Body of pancreas (tissue), 4 donors: ENCODE data around the gene RBM47. TPM values are rescaled to one million over a fixed set of nuclear protein-coding genes. Genes with fewer than 3 reads are reported as not detected.

Experiments used
- ATAC-seq: fragments of 150-250 bp; one replicate; pipeline ENCODE4 v1.9.1; 2016
- DNase-seq, 4 donors: peaks; one replicate each; pipeline ENCODE4 v3.0.0-alpha.2; 2019
- H3K27ac ChIP-seq, 4 donors: fragments of 200-600 bp; sonication (generic); 1 replicate in 3 of 4; 2 replicates in 1 of 4; pipeline versions ENCODE4 v1.5.1 to v1.6.1; 2016 to 2019; ENCODE audit warnings: mild to moderate bottlenecking in 1 of 4, mixed read lengths in 1 of 4, moderate library complexity in 1 of 4
- H3K27me3 ChIP-seq, 2 donors: fragments of 200-600 bp; sonication (generic); one replicate each; pipeline ENCODE4 v1.6.0; 2016; ENCODE audit warnings: mild to moderate bottlenecking in 1 of 2
- H3K36me3 ChIP-seq, 2 donors: fragments of 200-600 bp; sonication (generic); replicated peaks in 1 of 2; 2 replicates each; pipeline ENCODE4 v1.5.1; 2016; ENCODE audit warnings: low read depth in 2 of 2; ENCODE audit not compliant: insufficient read depth in 1 of 2
- H3K4me1 ChIP-seq: fragments of 200-600 bp; sonication (generic); one replicate; pipeline ENCODE4 v1.6.0; 2016
- H3K4me3 ChIP-seq, 2 donors: fragments of 200-600 bp; sonication (generic); 1 replicate in 1 of 2; 2 replicates in 1 of 2; pipeline ENCODE4 v1.5.1; 2016 to 2019
- H3K9me3 ChIP-seq, 3 donors: fragments of 200-600 bp; sonication (generic); 1 replicate in 2 of 3; 2 replicates in 1 of 3; pipeline ENCODE4 v1.5.1; 2016
- CTCF ChIP-seq, 7 experiments: fragments of 450-650 bp in 4 of 7; fragments of 200-600 bp in 3 of 7; sonication (generic) in 3 of 7; IDR thresholded peaks; one replicate each; pipeline ENCODE4 v1.5.1; 2016 to 2019; ENCODE audit warnings: antibody characterized with exemption in 7 of 7
- POLR2A ChIP-seq, 3 donors: fragments of 450-650 bp; IDR thresholded peaks; one replicate each; pipeline ENCODE4 v1.6.1; 2016; ENCODE audit warnings: antibody characterized with exemption in 3 of 3, mild to moderate bottlenecking in 2 of 3
- WGBS, 2 donors: methylation state at CpG; one replicate each; pipeline ENCODE4 v1.1.5; 2017; 5-methylcytosine and 5-hydroxymethylcytosine counted together
- intact Hi-C: fragments of 100-400 bp; cut with DNase I; formaldehyde crosslinking; loops from one replicate; pipeline ENCODE4 v1.15.1; 2023
- total RNA-seq, 2 donors: library from RNA; depleted of rRNA; stranded (reverse); fragments of >200 nt; gene quantifications; one replicate each; pipeline ENCODE4 v1.1.0, GENCODE V29; 2016

RBM47 gene
- total RNA-seq, 2 donors from 2014 or later = 79.9 to 99.5 TPM

DNA sequence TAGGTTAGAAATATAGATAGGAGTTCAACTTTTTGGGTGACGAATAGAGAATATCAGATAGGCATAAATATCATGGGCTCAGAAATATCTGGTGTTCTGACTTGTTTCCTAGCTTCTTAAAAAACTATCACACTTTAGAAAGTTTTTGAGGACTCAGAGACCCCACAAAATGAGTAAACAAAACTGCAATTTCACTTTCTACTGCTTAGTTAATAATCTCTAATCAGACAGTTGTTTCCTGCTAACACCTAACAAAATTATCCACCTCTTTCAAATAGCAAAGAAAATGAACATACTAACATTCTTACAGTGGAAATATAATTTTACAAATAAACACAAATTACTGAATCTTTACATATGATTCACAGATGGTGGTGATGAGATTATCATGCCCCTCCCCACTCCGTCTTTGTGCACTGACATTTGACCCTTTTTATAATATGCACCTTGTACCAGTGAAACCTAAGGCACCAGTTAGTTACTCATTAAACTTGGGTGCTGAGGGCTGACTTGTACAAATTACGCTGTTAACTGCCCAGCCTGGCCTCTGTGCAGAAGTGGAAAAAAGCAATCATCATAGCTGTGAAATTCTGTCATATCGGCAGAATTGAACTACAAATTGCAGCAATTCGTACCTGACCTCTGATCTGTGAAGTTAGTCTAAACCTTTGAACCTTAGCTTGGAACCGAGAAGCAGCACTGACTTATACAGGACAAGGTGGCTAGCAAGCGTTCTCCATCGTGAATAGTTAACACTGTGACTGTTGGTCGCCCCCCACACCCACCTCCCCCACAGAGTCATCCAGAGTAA lies 155.9 kb downstream of the RBM47 start:
- 15 to 17% methylated on average over 9 of the region's 9 CpGs for WGBS, 2 donors
- H3K27ac ChIP-seq = peak overlapping the region; percentile 70 to 90 (median 82)
- no peaks in the 10 kb centered on the region for H3K9me3 ChIP-seq
- DNase-seq (peak; percentile 50 to 85 (median 61)), ATAC-seq (peak; percentile 94)
- TF ChIP-seq CTCF (IDR thresholded peaks at IDR 0.05) (no peak), POLR2A (IDR thresholded peaks at IDR 0.05) (peak in 1 of 3 donors; percentile 46)
- H3K27me3 ChIP-seq = no peaks in the 10 kb centered on the region
- H3K4me1 ChIP-seq = peaks cover 53% of the 10 kb centered on the region
- no peak overlapping the region for H3K4me3 ChIP-seq
- intact Hi-C loops = no loop called here
- H3K36me3 ChIP-seq = no peaks in the 10 kb centered on the region

- Histone ChIP-seq H3K36me3 (no peaks in the 10 kb centered on the region), H3K9me3 (no peaks in the 10 kb centered on the region), H3K27ac (peak overlapping the region in 1 of 4 donors; percentile 36), H3K4me1 (peaks cover 43% of the 10 kb centered on the region), H3K4me3 (no peak overlapping the region), H3K27me3 (no peaks in the 10 kb centered on the region)
- no peak for ATAC-seq
- DNase-seq = no peak
- no peak for TF ChIP-seq POLR2A (IDR thresholded peaks at IDR 0.05)
- TF ChIP-seq CTCF (IDR thresholded peaks at IDR 0.05) = no peak
- intact Hi-C loops = no loop called here
- WGBS, 2 donors = 83 to 91% methylated on average over 3 of the region's 3 CpGs
Observed at GRCh38 chr4:40471923-40472322, 157.7 kb downstream of the RBM47 start.

DNA sequence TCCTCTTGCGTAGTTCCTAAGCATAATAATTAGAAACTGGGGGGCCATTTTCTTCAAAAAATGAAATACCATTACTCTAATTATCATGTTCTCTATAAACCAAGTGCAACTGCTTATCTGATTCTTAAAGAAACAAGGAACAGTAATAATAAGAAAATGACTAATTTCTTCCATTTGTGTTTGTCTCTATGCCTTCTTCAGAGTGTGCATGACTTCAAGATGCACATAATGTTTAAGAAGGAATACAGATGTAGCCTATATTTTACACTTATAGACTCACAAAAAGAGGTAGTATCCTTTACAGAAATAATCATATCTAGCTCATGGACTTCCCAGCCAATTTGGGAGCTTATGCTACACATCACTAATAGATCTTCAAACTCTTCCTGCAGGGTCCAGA lies 162.9 kb downstream of the RBM47 start:
- Histone ChIP-seq H3K9me3 (no peaks in the 10 kb centered on the region), H3K27me3 (no peaks in the 10 kb centered on the region), H3K27ac (no peak overlapping the region), H3K4me1 (peaks cover 25% of the 10 kb centered on the region), H3K36me3 (peaks cover 0 to 7% of the 10 kb centered on the region in 2 donors), H3K4me3 (no peak overlapping the region)
- WGBS, 2 donors = 95% methylated on average over 1 of the region's 1 CpG
- TF ChIP-seq POLR2A (IDR thresholded peaks at IDR 0.05) (no peak), CTCF (IDR thresholded peaks at IDR 0.05) (no peak)
- DNase-seq = no peak
- intact Hi-C loops = no loop called here
- ATAC-seq = no peak

DNA sequence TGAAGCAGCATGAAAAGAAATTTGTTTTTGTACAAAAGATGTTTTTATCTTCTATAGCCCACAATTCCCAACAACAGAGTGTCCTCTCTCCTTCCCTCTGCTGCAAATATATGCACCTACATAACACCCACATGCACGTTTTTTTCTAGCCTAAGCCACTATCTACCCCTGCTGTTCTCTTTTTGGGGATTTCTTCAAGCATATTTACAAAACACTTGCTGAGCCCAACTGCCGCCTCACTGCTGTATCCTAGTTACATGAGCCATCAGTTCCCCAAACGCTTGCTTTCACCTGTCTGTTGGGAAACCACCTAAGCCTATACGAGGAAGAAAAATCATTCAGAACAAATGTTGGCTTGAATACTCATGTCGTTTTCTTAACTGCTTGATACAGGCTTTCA lies 167.3 kb downstream of the RBM47 start:
- Histone ChIP-seq H3K9me3 (no peaks in the 10 kb centered on the region), H3K27me3 (no peaks in the 10 kb centered on the region), H3K36me3 (peaks cover 0 to 7% of the 10 kb centered on the region in 2 donors), H3K27ac (peak overlapping the region in 3 of 4 donors; percentile 26 to 80 (median 28)), H3K4me3 (no peak overlapping the region), H3K4me1 (peaks cover 68% of the 10 kb centered on the region)
- WGBS, 2 donors = 21 to 30% methylated on average over 5 of the region's 5 CpGs
- DNase-seq (peak in 2 of 4 donors; percentile 44 to 67), ATAC-seq (peak; percentile 47)
- intact Hi-C loops = no loop called here
- TF ChIP-seq CTCF (IDR thresholded peaks at IDR 0.05) (no peak), POLR2A (IDR thresholded peaks at IDR 0.05) (no peak)
